HG02973 (cell line): Measurements from ENCODE around the gene CYTH1.

ENCODE experiments used
- ATAC-seq: cut with Tn5 transposase; IDR thresholded peaks from one replicate; pipeline ENCODE4 v1.9.1; 2021; ENCODE audit warnings: moderate library complexity; ENCODE audit not compliant: unreplicated experiment

The CYTH1 gene, protein sequence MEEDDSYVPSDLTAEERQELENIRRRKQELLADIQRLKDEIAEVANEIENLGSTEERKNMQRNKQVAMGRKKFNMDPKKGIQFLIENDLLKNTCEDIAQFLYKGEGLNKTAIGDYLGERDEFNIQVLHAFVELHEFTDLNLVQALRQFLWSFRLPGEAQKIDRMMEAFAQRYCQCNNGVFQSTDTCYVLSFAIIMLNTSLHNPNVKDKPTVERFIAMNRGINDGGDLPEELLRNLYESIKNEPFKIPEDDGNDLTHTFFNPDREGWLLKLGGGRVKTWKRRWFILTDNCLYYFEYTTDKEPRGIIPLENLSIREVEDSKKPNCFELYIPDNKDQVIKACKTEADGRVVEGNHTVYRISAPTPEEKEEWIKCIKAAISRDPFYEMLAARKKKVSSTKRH

DNA sequence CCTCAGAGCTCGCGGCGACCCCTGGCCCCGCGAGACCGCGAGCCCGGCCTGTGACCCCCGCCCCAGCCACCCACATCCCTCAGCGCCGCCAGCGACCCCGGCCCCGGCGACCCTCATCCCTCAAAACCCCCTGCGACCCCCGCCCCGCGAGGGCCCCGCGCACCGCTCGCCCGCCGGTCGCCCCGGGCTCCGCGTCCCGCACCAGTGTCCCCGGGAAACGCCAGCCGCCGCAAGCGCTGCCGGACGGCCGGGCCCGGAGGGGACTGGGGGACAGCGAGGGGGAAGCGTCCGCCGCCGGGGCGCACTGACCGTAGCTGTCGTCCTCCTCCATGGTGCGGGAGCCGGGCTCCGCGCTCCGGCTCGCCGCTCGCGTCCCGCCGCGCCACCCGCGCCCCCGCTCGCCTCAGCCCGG, at the start of gene CYTH1:
Gene CYTH1, minus strand, starts transcription at position 381 of the 412 bp plus-strand sequence. Its CDS starts 50 bp downstream, at position 331.
- no peak for ATAC-seq

DNA sequence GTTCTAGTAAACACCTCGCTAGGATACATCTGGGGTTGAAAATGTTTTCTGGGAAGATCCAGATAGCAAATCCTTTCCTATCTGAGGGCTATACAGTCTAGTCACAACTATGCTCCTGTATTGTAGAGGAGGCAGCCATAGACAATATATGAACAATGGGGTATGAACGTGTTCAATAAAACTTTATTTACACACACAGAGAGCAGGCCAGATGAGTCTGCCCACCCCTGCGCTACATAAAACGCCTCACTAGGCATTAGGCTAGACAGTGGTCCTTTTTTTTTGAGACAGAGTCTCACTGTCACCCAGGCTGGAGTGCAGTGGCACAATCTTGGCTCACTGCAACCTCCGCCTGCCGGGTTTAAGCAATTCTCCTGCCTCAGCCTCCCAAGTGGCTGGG, 47.4 kb upstream of the CYTH1 start:
- no peak for ATAC-seq

DNA sequence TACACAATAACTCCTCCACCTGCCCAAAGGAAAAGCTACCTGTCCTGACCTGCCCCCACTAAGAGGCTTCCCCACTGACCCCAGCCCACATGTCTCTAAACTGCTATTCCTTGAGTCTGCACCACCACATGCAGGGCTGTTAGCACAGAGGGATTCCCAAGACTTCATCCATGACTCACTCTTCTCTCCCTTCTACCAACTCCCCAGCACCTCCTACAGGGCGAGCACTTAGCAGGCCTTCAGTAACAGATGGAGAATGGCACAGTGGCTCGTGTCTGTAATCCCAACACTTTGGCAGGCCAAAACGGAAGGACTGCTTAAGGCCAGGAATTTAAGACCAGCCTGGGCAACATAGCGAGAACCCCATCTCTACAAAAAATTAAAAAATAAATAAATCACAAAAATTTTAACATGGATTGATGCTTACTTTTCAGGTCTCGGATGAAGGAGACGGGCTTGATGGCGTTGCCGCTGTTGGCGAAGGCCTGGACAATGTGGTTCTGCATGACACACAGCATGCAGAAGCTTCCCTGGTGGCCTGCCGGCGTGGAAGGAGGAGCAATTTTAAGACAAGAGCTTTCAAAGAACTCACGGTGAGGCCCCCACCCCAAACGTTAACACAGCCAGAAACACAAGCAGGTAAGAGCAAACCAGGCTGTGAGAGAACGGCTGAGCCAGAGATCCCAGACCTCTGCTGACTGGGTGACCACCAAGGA, 46.6 kb upstream of the CYTH1 start:
- ATAC-seq, result no peak

DNA sequence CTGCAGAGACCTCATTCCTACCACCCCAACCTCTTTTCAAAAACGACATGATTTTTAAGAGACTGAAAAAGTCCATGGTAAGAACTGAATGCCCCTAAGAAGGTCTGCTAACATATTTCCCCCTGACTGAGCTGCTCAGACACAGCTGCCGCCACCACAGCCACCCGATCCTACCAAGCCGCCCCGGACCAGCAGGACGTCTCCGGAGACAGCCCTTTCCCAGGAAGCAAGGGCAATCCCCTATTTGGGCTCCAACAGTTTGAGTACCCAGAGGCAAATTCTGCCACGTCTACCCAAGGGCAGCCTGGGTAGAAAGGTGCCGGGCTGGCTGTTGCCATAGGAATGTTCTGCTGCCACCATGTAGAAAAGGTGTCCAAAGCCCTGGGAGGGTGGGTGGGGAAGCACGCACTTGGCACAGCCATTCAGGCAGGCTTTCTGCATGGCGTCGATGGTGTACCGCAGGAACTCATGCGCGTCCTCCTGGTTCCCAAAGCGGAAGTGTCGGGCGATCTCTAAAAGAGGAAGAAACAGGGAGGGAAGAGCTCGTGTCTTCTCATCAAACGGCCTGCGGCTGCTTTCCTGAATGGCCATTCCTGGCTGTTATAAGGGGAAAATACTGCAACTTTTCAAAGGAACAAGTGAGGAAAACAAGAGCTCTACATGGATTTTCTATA, 44.9 kb upstream of the CYTH1 start:
- no peak for ATAC-seq

DNA sequence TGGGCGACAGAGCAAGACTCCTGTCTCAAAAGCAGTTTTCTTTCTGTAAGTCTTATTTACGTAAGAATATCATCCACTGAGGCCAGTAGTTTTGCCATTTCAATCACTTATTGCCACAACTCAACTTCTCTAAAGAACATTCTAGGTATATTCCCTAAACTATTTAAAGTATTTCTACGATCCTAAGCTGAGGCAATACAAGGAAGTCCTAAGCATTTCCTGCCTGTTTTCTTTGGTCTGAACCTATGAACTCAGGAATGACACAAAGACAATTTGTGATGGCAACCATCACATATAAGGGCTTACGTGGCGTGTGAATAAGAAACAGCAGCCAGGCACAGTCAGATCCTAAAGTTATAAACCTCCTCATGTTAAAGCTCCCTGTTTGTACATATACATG, 44.3 kb upstream of the CYTH1 start:
- no peak for ATAC-seq

DNA sequence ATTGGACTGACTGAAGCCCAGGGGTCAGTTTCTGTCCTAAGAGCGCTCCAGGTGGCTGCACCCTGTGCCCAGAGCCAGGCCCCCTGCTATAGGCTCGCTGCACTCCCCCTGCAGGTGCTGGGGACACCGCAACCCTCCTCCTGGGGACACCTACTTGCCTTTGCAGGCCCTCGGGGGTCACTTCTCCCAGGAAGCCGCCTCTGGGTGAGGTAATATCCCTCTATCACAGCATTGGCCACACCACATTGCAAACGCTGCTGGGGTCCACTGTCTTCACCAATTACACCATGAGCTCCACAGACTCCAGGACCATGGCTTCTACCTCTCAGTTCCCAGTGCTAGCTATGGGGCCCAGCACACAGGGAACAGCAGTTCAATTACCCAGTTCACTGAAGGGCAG, 43.6 kb upstream of the CYTH1 start:
- ATAC-seq, result no peak

DNA sequence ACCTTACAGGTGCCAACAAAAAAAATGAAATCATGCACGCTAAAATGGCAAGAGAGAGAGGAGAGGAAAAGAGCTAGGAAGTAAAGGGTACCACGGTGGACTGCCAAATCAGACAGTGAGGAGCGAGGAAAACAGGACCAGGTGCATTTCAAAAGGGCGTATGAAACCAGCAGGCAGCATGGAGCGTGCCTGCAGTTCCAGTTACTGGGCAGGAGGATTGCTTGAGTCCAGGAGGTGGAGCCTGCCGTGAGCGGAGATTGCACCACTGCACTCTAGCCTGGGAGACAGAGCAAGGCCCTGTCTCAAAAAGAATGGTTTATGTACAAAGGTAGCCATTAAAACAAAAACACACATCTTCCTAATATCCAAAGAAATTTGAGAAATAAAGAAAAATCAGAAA, 42.2 kb upstream of the CYTH1 start:
- no peak for ATAC-seq

DNA sequence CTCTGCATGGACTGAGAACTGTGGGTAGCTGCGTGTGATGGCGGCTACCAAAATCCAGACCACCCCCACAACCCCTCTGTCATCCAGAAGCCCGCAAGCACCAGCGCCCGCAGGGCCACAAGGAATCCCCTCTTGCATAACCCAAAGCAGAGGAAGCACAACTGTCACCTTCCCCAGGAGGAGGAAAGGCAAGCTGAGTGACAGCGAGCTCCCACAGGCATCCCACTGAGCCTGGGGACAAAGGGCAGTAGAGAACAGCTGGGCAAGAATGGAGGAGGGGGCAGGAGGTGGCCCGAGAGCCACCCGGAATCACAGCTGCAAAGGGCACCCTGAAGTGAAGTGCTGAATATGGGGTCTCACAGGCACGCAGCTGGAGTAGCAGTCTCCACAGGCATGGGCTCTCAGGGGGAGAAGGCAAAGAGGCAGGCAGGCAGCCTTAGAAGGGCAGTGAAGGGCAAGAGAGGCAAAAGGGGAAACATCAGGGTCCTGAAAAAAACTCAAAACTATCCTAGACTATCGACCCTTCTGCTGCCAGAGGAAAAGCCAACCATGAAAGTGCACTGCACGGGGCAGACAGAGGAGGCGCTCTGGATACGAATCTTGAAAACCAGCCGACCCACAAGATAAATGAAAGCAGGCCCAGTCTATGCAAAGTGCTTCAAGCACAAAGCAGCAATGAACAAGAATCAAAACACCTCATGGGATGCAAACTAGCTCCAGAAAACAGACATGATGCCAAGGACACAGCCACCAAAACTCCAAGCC, 41.4 kb upstream of the CYTH1 start:
- no peak for ATAC-seq

DNA sequence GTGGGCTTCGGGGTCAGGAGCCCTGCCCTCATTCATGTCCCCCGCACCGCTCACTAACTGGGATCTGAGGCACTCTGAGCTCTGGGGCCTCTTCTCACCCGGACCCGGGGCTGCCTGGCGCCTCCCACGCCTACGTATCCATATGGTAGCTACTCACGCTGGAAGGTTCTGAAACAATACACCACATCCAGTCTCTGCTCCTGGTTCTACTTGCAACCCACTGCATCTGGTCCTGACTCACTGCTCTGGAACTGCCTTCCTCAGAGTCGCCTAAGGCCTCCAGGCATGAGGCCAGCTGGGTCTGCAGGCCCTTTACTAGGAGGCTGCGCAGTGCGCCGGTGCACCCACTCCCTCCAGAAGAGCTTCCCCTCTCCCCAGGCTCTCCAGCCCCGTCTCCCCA, 40.5 kb upstream of the CYTH1 start:
- no peak for ATAC-seq

DNA sequence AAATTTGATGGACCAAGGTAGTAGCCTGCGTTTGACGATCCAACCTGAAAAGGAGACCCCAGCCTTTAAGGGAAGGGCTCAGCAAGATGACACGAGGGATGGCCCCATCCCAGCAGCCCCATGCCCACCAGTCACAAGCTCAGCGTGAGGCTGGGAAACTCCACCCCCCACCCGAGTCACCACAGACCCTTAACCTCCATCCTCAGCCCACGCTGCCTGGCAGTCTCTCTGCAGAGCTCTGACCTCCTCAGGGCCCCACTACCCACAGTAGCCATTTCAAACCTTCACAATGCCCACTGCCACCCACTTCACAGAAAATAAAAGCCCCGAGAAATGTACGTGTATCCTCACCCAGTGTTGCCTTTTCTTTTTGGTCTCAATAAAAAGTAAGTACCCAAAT, 39.9 kb upstream of the CYTH1 start:
- ATAC-seq, result no peak

DNA sequence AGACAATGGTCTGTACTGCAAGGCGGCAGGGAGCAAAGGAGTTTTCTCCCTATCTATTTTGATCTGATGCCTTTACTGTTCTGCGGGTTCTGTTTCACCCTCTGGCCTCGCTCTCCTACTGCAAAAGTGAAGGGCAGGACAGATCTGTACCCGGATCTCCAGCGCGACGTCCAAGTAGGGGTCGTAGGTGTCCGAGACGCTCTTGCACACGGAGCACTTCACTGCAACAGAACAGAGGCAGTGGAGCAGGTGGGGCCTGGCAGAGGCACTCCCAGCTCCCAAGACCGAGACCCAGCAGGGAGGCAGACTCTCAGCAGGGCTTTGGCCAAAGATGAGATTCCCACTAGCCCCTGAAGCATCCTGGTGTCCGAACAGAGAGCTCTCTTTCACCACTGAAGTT, 38.8 kb upstream of the CYTH1 start:
- no peak for ATAC-seq

DNA sequence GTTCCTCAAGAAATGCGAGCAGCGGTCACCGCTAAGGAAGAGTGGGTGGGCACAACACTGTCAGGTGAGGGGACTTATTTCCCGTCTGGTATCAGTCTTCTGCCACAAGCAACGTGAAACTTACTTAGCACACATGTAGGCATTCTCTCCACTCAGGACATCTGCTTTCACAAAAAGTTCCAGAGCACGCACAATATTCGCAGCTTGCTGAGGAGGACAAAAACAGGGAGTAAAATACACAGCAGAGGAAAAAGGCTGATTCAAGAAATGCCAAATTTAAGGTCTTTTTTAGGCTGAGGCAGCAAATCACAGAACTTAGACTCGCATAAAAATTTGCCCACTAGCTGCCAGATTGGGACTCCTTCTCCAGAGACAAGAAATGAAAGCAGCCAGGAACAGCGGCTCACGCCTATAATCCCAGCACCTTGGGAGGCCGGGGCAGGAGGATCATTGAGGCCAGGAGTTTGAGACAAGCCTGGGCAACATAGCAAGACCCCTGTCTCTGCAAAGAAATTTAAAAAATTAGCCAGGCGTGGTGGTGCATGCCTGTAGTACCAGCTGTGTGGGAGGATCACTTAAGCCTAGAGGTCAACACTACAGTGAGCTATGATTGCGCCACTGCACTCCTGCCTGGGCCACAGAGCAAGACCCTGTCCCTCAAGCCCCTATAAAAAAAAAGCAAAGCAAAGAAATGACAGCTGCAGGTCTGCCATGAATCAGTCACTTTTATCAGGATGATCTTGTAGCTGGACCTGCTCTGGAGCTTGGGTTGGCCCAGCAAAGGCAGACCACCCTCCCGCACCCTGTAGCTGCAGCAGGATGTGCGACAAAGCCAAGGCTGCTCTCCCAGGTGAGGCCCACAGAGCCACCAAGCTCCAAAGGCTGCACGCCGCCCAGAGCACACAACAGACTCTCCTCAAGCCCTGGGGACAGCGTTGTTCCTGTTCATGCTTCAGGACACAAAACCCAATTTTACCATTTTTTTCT, 38.0 kb upstream of the CYTH1 start:
- ATAC-seq, result no peak

DNA sequence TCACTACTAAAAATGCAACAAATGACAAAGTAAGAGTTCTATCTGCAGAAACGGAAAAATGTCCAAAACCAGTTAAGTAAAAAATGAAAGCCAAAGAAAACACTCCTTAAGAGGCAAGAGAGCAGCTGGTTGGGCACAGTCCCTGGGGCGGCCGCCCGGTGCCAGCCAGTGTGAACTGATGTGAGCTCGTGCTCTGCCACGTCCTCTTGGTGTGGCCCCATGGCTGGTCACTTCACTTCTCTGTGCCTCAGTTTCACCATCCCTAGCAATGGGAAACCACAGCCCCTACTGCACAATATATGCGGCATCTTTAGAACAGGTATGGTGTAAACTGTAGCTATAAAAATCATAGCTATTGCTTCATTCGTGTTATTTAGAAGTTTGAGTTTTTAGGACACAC, 37.3 kb upstream of the CYTH1 start:
- no peak for ATAC-seq

DNA sequence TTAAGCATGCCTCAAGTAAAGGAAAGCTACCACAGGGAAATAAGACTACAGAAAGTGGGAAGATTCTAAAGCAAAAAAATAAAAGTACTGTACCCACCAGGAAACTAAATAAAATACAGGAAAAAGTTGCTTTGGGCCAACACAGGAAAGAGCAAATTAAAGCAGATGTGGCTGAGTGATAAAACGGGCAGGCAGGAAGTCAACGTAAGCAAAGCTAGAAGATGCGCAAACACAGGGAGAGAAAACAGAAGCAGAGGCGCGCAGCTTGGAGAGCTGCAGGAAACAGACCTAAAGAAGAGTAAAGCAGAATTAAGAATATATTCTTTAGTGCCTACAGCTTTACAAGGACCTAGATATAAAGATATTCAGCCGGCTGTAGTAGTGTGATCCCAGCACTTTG, 36.9 kb upstream of the CYTH1 start:
- ATAC-seq, result no peak

DNA sequence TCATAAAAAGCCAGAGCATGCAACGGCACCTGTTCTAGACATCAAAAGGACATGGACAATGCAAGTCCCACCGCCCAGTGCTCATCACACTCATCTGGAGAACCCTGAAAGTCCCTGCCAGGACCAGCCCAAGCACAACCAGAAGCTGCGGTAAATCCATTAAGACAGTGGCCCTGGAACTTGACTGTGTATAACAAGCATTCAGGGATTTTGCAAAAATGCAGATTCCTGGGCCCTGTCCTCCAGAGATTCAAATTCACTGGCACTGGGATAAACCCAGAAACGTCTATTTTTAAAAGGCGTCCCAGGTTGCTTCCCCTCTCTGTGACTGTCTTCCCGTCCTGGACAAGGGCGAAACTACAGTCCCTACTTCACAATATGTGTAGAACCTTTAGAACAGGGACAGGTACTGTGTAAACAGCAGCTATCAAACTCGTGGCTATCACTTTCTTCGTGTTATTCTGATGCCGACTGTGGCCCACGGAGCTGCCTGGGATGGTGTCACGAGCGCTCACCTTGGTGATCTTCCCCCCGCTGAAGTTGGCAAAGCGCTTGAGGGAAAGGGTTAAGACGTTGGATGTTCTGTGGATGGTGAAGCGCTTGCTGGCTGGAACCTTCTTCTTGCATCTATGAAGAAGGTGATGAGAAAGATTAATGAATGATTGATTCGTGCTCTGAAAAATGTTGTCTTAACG, 36.2 kb upstream of the CYTH1 start:
- ATAC-seq, result no peak

DNA sequence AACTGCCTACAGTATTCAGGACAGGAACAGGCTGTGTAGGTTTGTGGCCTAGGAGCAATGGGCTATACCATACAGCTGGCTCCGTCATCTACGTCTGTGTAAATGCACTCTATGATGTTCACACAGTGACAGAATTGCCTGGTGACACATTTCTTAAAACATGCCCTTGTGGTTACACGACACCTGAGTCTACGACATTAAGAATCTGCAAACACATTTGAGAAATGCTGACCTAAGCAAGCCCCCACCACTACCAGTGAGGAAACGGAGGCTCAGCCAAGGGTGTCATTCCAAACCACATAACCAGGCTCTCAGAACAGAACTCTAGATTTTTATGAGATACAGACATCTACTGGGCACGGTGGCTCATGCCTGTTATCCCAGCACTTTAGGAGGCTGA, 35.0 kb upstream of the CYTH1 start:
- no peak for ATAC-seq

DNA sequence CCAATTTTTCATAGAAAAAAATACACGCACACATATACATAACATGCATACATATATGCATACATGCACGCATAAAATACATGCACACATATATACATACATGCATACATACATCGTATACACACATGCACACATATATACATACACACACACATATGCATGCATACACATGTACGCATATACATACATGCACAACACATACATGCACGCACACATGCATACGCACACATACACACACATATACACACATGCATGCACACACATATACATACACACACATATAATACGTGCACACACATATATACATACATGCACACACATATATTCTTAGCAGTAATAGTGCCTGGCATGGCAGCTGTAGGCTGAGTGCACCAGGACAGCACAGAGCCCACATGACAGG, 33.6 kb upstream of the CYTH1 start:
- ATAC-seq, result no peak

DNA sequence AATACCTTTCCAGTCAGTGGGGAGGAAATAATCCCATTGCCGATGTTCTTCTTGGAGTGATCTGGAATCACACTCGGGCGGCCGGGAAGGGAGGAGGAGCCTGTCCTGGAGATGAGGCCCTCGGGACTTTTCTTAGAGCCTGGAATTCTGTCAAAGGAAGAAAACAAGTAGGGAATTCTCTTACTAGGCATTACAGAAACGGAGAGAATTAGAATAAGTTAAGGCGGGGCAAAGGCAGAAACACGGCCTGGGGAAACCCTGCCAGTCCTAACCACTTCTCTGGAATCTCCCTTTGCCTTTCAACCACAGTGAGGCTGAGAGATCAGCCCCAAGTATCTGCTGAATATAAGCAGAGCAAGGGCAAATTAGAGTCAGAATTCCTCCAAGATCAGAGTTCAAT, 30.8 kb upstream of the CYTH1 start:
- ATAC-seq, result no peak

DNA sequence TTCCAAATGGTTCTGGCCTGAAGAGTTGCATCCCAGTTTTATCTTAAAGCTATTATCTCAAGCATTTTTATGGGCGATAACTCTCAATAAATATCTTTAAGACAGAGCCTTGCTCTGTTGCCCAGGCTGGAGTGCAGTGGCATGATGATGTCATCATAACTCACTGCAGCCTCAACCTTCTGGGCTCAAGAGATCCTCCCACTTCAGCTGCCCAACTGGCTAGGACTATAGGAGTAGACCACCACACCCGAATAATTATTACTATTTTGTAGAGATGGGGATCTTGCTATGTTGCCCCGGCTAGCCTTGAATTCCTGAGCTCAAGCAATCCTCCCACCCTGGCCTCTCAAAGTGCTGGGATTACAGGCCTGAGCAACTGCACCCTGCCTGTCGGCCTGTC, 26.1 kb upstream of the CYTH1 start:
- no peak for ATAC-seq
